ENCODE data around the gene LAMA2.

The LAMA2 gene

GRCh38 chr6:128882991-128883611, at the start of gene LAMA2:
TSS of gene LAMA2 (plus strand) at chr6:128883138. CDS start at chr6:128883246, 108 bp downstream.
- DNase-seq (ENCODE audit: insufficient read length, low spot score) (no peak), FAIRE-seq (no peak)
- TF ChIP-seq CTCF (IDR thresholded peaks at IDR 0.05; ENCODE audit: insufficient read depth, missing control alignments), result no peak

GRCh38 chr6:128836761-128837160, 46.2 kb upstream of the LAMA2 start:
- FAIRE-seq, result no peak
- DNase-seq (ENCODE audit: insufficient read length, low spot score), result no peak
- TF ChIP-seq CTCF (IDR thresholded peaks at IDR 0.05; ENCODE audit: insufficient read depth, missing control alignments), result no peak

- no peak for DNase-seq (ENCODE audit: insufficient read length, low spot score)
- FAIRE-seq, result no peak
- TF ChIP-seq CTCF (IDR thresholded peaks at IDR 0.05; ENCODE audit: insufficient read depth, missing control alignments), result no peak
These were observed 41.4 kb upstream of the LAMA2 start for GRCh38 chr6:128841518-128841917.

- TF ChIP-seq CTCF (IDR thresholded peaks at IDR 0.05; ENCODE audit: insufficient read depth, missing control alignments), result no peak
- no peak for DNase-seq (ENCODE audit: insufficient read length, low spot score)
- FAIRE-seq, result no peak
These were observed 38.3 kb upstream of the LAMA2 start for GRCh38 chr6:128844598-128844997.

- no peak for DNase-seq (ENCODE audit: insufficient read length, low spot score)
- peak; percentile 96 for FAIRE-seq
- no peak for TF ChIP-seq CTCF (IDR thresholded peaks at IDR 0.05; ENCODE audit: insufficient read depth, missing control alignments)
These were observed 35.3 kb upstream of the LAMA2 start for GRCh38 chr6:128847431-128848210.

GRCh38 chr6:128848212-128848935, 34.6 kb upstream of the LAMA2 start:
- DNase-seq (ENCODE audit: insufficient read length, low spot score) (no peak), FAIRE-seq (peak; percentile 86)
- TF ChIP-seq CTCF (IDR thresholded peaks at IDR 0.05; ENCODE audit: insufficient read depth, missing control alignments), result no peak
